AG04449 (cell line): ENCODE results near the gene CUL2.
"Not testable (repeated sequence)": the region's sequence is repeated elsewhere in the genome, so short reads cannot be mapped to it uniquely, and the experiment has no call there.

ENCODE experiments used
- CTCF ChIA-PET: fragments of 350-600 bp; formaldehyde crosslinking; extraction: SDS; loops from one replicate; lab custom pipeline; 2021; ENCODE audit warnings: antibody characterized with exemption; lab: Yijun Ruan, JAX
- POLR2A ChIA-PET: fragments of 400-600, 350-600 bp; formaldehyde crosslinking; extraction: SDS; loops from one replicate; lab custom pipeline; 2020; ENCODE audit warnings: antibody characterized with exemption, inconsistent platforms; lab: Yijun Ruan, JAX
- DNase-seq: peaks from one replicate; pipeline ENCODE4 v3.0.0-alpha.2; 2010; ENCODE audit warnings: low read depth, low spot score
- H3K4me3 ChIP-seq: 2 replicates; pipeline ENCODE4 v1.5.1; 2011; ENCODE audit warnings: low read depth, mild to moderate bottlenecking, control low read depth, low read length
- CTCF ChIP-seq: IDR thresholded peaks from one replicate; pipeline ENCODE4 v1.5.1; 2011; ENCODE audit warnings: mild to moderate bottlenecking, moderate library complexity, low read length, control low read depth, inconsistent platforms; ENCODE audit not compliant: insufficient read depth; ENCODE audit errors: missing control alignments

Gene CUL2

DNA sequence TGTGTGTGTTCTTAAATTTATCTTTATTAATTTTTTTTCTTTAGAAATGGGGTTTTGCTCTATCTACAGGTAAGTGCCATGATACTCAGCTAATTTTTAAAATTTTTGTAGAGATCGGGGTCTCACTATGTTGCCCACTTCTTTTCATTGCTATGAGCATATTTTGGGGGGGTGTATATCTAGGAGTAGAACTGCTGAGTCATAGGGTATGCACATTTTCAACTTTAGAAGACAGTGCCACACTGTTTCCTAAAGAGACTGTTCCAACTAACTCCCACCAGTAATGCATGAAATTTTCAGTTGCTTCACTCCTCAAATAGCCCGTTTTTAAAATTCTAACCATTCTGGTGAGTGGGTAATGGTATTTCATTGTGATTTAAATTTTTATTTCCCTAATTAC lies 108.3 kb downstream of the CUL2 start:
- no peak overlapping the region for H3K4me3 ChIP-seq
- ChIA-PET CTCF (interaction anchor here (1.5 kb wide), 1 partner anchor 325 kb away, joined by 4 read pairs; no protein-coding TSS in a partner anchor), POLR2A (no interaction called here)
- DNase-seq, result no peak
- TF ChIP-seq CTCF, result no peak

DNA sequence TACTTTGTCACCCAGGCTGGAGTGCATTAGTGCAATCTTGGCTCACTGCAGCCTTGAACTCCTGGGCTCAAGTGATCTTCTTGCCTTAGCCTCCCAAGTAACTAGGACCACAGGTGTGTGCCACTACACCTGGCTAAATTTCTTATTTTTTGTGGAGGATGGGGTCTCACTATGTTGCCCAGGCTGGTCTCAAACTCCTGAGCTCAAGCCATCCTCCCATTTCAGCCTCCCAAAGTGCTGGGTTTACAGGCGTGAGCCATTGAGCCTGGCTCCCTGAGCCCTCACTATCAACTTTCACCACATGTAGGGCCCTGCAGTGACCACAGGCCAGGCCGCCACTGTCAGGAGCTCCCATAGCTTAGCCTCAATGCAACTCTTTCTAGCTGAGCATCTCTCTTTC lies 110.2 kb downstream of the CUL2 start:
- TF ChIP-seq CTCF, result no peak
- ChIA-PET CTCF (interaction anchor here (1.5 kb wide), 1 partner anchor 15 kb away, joined by 4 read pairs; no protein-coding TSS in a partner anchor), POLR2A (no interaction called here)
- no peak overlapping the region for H3K4me3 ChIP-seq
- no peak for DNase-seq

- POLR2A ChIA-PET, result no interaction called here
- CTCF ChIA-PET, result no interaction called here
- DNase-seq, result no peak
- no peak overlapping the region for H3K4me3 ChIP-seq
- no peak for TF ChIP-seq CTCF
Measured at GRCh38 chr10:34978080-34978479, 112.1 kb downstream of the CUL2 start.

GRCh38 chr10:34976380-34976910 lies 113.7 kb downstream of the CUL2 start:
- POLR2A ChIA-PET, CTCF ChIA-PET, DNase-seq, H3K4me3 ChIP-seq: not testable (repeated sequence)

GRCh38 chr10:34974364-34975065 lies 115.6 kb downstream of the CUL2 start:
- POLR2A ChIA-PET, H3K4me3 ChIP-seq, DNase-seq: not testable (repeated sequence)
- CTCF ChIA-PET, result interaction anchor here (0.6 to 2.4 kb wide), 3 partner anchors 10 to 319 kb away, joined by 3 to 12 read pairs (median 8); no protein-coding TSS in a partner anchor

DNA sequence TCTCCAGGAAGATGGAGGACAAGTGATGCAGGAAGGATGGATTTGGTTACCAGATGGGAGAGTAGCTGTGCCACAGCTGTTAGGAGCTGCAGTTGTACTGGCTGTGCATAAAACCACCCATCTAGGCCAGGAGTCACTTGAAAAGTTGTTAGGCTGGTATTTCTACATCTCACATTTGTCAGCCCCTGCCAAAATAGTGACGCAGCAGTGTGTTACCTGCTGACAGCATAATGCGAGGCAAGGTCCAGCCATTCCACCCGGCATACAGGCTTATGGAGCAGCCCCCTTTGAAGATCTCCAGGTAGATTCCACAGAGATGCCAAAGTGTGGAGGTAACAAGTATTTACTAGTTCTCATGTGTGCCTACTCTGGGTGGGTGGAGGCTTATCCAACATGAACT lies 116.4 kb downstream of the CUL2 start:
- CTCF ChIA-PET, result interaction anchor here (2.4 kb wide), 2 partner anchors 10 to 318 kb away, joined by 8 to 12 read pairs; no protein-coding TSS in a partner anchor
- DNase-seq, result not testable (repeated sequence)

GRCh38 chr10:34973121-34973520 lies 117.0 kb downstream of the CUL2 start:
- H3K4me3 ChIP-seq, POLR2A ChIA-PET, DNase-seq: not testable (repeated sequence)
- CTCF ChIA-PET, result interaction anchor here (2.4 kb wide), 2 partner anchors 11 to 317 kb away, joined by 8 to 12 read pairs; no protein-coding TSS in a partner anchor

More for the DNA sequence above, 116.4 kb downstream of the CUL2 start:
- H3K4me3 ChIP-seq, POLR2A ChIA-PET: not testable (repeated sequence)

DNA sequence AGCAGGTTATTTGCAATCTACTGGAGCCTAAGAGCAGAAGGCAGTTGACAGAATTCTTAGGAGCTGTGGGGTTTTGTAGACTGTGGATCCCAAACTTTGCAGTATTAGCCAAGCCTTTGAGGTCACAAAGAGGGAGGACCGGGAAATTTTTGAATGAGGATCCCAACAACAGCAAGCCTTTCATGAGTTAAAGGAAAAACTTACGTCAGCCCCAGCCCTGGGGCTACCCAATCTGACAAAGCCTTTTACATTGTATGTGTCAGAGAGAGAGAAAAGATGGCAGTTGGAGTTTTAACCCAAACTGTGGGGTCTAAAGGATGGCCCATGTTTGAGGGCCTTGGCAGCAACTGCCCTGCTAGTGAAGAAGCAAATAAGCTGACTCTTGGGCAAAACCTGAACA lies 117.5 kb downstream of the CUL2 start:
- POLR2A ChIA-PET, DNase-seq, H3K4me3 ChIP-seq: not testable (repeated sequence)
- CTCF ChIA-PET, result interaction anchor here (2.4 kb wide), 2 partner anchors 12 to 317 kb away, joined by 8 to 12 read pairs; no protein-coding TSS in a partner anchor

GRCh38 chr10:34971606-34972334 lies 118.4 kb downstream of the CUL2 start:
- H3K4me3 ChIP-seq, CTCF ChIA-PET, POLR2A ChIA-PET, DNase-seq: not testable (repeated sequence)
